ENCODE data around the gene NELL2. TPM values are rescaled to one million over a fixed set of nuclear protein-coding genes. Genes with fewer than 3 reads are reported as not detected.

Gene NELL2
- total RNA-seq, 2 donors from 2014 or later = 0.31 to 0.52 TPM

DNA sequence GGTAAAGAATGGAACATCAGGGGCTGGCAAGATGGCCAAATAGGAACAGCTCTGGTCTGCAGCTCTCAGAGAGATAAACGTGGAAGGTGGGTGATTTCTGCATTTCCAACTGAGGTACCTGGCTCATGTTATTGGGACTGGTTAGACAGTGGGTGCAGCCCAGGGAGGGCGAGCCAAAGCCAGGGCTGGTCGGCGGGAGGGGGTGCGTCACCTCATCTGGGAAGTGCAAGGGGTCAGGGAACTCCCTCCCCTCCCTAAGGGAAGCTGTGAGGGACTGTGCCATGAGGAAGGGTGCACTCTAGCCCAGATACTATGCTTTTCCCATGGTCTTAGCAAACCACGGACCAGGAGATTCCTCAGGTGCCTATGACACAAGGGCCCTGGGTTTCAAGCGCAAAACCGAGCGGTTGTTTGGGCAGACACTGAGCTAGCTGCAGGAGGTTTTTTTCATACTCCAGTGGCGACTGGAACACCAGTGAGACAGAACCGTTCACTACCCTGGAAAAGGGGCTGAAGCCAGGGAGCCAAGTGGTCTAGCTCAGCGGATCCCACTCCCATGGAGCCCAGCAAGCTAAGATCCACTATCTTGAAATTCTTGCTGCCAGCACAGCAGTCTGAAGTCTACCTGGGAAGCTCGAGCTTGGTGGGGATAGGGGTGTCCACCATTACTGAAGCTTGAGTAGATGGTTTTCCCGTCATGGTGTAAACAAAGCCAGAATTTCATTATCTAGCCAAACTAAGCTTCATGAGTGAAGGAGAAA, 317.6 kb downstream of the NELL2 start:
- no peak for DNase-seq (ENCODE audit: low spot score)
- TF ChIP-seq, protein P1, sequence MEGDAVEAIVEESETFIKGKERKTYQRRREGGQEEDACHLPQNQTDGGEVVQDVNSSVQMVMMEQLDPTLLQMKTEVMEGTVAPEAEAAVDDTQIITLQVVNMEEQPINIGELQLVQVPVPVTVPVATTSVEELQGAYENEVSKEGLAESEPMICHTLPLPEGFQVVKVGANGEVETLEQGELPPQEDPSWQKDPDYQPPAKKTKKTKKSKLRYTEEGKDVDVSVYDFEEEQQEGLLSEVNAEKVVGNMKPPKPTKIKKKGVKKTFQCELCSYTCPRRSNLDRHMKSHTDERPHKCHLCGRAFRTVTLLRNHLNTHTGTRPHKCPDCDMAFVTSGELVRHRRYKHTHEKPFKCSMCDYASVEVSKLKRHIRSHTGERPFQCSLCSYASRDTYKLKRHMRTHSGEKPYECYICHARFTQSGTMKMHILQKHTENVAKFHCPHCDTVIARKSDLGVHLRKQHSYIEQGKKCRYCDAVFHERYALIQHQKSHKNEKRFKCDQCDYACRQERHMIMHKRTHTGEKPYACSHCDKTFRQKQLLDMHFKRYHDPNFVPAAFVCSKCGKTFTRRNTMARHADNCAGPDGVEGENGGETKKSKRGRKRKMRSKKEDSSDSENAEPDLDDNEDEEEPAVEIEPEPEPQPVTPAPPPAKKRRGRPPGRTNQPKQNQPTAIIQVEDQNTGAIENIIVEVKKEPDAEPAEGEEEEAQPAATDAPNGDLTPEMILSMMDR (IDR thresholded peaks at IDR 0.05) = no peak

GRCh38 chr12:44555454-44555853, 320.7 kb downstream of the NELL2 start:
- TF ChIP-seq, protein P1 (IDR thresholded peaks at IDR 0.05) = no peak

More for the DNA sequence above, 317.6 kb downstream of the NELL2 start:
- Histone ChIP-seq H3K4me3 (no peak overlapping the region), H3K27me3 (no peaks in the 10 kb centered on the region), H3K4me1 (no peaks in the 10 kb centered on the region), H3K36me3 (no peaks in the 10 kb centered on the region), H3K9me3 (no peaks in the 10 kb centered on the region), H3K27ac (no peak overlapping the region)

DNA sequence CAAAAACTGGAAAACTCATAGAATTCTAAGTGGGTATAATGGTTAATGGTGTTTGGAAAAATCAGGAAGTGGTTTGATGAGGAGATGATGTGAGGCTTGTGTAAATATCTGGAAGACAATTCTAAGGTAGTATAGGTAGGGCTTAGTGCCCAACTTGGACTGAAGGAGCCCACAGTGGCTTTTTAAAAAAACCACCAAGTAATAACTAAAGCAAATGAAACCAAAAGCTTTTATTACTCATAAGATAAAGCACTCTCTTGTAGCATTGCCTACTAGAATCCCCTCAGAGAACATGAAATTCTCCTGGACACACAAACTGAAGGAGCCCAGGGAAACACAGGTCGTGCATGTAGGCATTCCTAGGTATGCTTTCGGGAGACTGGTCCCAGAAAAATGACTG, 324.5 kb downstream of the NELL2 start:
- no peak for DNase-seq (ENCODE audit: low spot score)
- TF ChIP-seq, protein P1 (IDR thresholded peaks at IDR 0.05) = no peak
- H3K4me1 ChIP-seq = no peaks in the 10 kb centered on the region
- H3K27ac ChIP-seq = no peak overlapping the region
- no peak overlapping the region for H3K4me3 ChIP-seq
- H3K27me3 ChIP-seq = no peaks in the 10 kb centered on the region
- H3K36me3 ChIP-seq = no peaks in the 10 kb centered on the region
- no peaks in the 10 kb centered on the region for H3K9me3 ChIP-seq

More at GRCh38 chr12:44555454-44555853, 320.7 kb downstream of the NELL2 start:
- H3K4me1 ChIP-seq = no peaks in the 10 kb centered on the region
- no peak for DNase-seq (ENCODE audit: low spot score)
- H3K27ac ChIP-seq = no peak overlapping the region
- H3K36me3 ChIP-seq = no peaks in the 10 kb centered on the region
- H3K9me3 ChIP-seq = no peaks in the 10 kb centered on the region
- H3K4me3 ChIP-seq = no peak overlapping the region
- H3K27me3 ChIP-seq = no peaks in the 10 kb centered on the region

GRCh38 chr12:44550377-44550776, 325.7 kb downstream of the NELL2 start:
- TF ChIP-seq, protein P1 (IDR thresholded peaks at IDR 0.05) = no peak

GRCh38 chr12:44546060-44546459, 330.1 kb downstream of the NELL2 start:
- no peak for DNase-seq (ENCODE audit: low spot score)
- no peak overlapping the region for H3K27ac ChIP-seq
- TF ChIP-seq, protein P1 (IDR thresholded peaks at IDR 0.05) = no peak
- no peaks in the 10 kb centered on the region for H3K36me3 ChIP-seq
- H3K4me1 ChIP-seq = no peaks in the 10 kb centered on the region
- no peak overlapping the region for H3K4me3 ChIP-seq
- H3K27me3 ChIP-seq = no peaks in the 10 kb centered on the region
- no peaks in the 10 kb centered on the region for H3K9me3 ChIP-seq

More at GRCh38 chr12:44550377-44550776, 325.7 kb downstream of the NELL2 start:
- no peak for DNase-seq (ENCODE audit: low spot score)
- H3K36me3 ChIP-seq = no peaks in the 10 kb centered on the region
- no peaks in the 10 kb centered on the region for H3K27me3 ChIP-seq
- no peak overlapping the region for H3K27ac ChIP-seq
- H3K9me3 ChIP-seq = no peaks in the 10 kb centered on the region
- no peaks in the 10 kb centered on the region for H3K4me1 ChIP-seq
- no peak overlapping the region for H3K4me3 ChIP-seq

All from right atrium auricular region (tissue), 2 donors.